ENCODE measurements around the gene ACR.

ACR gene

DNA sequence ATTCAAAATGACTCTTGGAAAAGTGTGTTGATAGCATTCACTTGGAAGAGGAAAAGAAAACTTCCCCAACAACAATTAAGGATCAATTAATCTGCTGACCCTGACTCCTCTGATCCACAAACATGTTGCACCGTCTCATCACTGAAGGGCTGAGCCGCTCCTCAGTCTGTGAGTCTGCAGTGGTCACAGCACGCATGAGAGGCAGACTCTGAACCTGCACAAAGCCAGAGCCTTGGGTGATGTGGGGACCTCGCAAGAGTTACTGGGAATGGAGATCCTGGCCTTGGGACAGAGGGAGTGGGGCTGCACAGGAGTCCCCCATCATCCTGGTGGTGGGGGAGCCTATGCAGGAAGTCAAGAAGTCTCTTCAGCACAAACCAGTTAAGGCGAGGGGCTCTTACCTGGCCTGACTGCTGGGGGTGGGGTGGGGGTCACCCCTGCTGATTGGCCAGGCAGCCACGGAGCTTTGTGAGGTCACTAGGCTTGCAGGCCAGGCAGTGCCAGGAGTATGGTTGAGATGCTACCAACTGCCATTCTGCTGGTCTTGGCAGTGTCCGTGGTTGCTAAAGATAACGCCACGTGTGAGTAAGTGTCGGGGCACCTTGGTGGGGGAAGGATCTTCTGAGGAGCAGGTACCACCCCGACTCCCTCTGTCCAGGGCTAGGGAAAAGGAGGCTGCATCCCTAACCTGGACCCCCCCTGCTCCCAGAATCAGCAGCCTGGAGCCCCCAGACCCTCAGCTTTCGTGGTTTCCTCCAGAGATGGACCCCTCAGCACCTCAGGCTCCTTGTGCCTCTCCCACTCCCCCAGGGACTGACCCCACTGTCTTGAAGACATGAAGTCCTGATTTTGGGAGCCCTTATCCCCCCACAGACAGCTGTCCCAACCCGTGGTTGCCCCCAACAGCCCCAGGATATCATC, at the start of gene ACR:
Gene ACR (plus strand): TSS at position 477 of the 921 bp plus-strand sequence. CDS start 32 bp downstream, at position 509.
- Mint-ChIP-seq H3K4me1 (peaks cover under 1% of the 10 kb centered on the region), H3K27me3 (peaks cover 74% of the 10 kb centered on the region), H3K4me3 (no peak within 1 kb of the TSS), H3K9me3 (no peaks in the 10 kb centered on the region), H3K36me3 (no peaks in the 10 kb centered on the region), H3K27ac (no peak within 1 kb of the TSS)
- ATAC-seq = no peak

DNA sequence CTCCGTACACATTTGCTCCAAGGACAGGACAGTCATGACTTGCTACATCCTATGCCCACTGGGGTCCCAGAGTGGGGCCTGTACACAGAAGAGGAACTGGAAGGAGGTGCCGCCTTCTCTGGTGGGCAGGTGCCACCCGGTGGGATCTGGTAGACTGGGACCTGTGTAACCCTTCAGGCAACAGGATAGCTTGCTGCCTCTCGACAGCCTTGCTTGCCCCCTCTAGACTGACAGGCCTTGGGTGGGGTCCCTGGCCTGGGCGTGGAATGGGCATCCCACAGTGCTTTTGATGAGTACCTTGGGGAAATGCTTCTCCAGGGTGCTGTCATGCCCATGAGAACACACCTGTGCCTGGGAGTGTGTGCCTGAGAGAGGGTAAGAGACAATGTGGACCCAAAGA, 49.6 kb upstream of the ACR start:
- H3K27ac Mint-ChIP-seq = no peak overlapping the region

DNA sequence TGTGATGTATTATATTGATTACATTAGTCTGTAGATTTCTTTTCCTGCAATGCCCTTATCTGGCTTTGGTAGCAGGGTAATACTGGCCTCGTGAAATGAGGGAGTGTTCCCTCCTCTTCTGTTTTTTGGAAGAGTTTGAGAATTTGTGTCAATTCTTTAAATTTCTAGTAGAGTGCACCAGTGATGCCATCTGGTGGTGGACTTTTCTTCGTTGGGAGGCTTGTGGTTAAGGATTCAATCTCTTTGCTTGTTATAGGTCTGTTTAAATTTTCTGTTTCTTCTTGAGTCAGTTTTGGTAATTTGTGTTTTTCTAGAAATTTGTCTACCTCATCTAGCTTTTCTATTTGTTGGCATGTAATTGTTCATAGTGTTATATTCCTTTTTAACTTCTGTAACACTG, 46.5 kb upstream of the ACR start:
- Mint-ChIP-seq H3K36me3 (no peaks in the 10 kb centered on the region), H3K27ac (no peak overlapping the region), H3K4me3 (no peak overlapping the region), H3K4me1 (peaks cover 12% of the 10 kb centered on the region), H3K27me3 (peaks cover 55% of the 10 kb centered on the region), H3K9me3 (peaks cover 4% of the 10 kb centered on the region)
- ATAC-seq = no peak

More for the DNA sequence above, 49.6 kb upstream of the ACR start:
- H3K27me3 Mint-ChIP-seq = peaks cover 45% of the 10 kb centered on the region
- no peak overlapping the region for H3K4me3 Mint-ChIP-seq
- no peak for ATAC-seq
- H3K36me3 Mint-ChIP-seq = no peaks in the 10 kb centered on the region
- peaks cover 4% of the 10 kb centered on the region for H3K9me3 Mint-ChIP-seq
- H3K4me1 Mint-ChIP-seq = peaks cover 12% of the 10 kb centered on the region

DNA sequence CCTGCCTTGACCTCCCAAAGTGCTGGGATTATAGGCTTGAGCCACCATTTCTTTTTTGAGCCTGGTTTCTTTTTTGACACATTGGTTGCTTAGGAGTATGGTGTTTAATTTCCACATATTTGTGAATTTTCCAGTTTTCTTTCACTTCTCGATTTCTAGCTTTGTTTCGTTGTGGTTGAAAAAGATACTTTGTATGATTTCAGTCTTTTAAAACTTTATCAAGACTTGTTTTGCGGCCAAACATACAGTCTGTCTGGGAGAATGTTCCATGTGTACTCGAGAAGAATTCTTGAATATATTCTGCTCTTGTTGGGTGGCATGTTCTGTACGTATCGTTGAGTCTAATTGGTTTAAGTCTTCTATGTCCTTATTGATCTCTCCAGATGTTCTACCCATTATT, 44.5 kb upstream of the ACR start:
- Mint-ChIP-seq H3K9me3 (peaks cover 4% of the 10 kb centered on the region), H3K36me3 (no peaks in the 10 kb centered on the region), H3K4me1 (no peaks in the 10 kb centered on the region), H3K4me3 (no peak overlapping the region), H3K27ac (no peak overlapping the region), H3K27me3 (peaks cover 41% of the 10 kb centered on the region)
- no peak for ATAC-seq

DNA sequence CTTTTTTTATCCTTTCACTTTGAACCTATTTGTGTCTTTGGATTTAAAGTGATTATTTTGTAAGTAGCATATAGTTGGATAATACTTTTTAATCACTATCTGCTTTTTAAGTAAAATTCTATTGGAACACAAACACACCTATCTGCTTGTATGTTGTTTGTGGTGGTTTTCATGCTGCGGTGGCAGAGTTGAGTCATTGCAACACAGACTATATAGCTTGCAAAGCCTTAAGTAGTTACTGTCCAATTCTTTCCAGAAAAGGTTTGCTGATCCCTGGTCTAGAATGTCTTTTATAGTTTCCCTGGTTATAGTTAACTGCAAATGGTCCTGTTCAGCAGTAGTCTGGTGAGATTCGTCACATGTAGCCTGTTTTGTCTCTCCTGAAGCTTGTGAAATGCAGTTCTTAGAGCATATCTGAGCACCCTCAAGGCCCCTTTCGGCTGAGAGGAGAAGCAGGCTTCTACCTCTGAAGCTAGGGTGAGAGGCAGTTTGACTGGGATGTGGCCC, 43.9 kb upstream of the ACR start:
- no peak overlapping the region for H3K4me3 Mint-ChIP-seq
- H3K9me3 Mint-ChIP-seq = peaks cover 4% of the 10 kb centered on the region
- no peak for ATAC-seq
- H3K36me3 Mint-ChIP-seq = no peaks in the 10 kb centered on the region
- H3K27ac Mint-ChIP-seq = no peak overlapping the region
- no peaks in the 10 kb centered on the region for H3K4me1 Mint-ChIP-seq
- H3K27me3 Mint-ChIP-seq = peaks cover 45% of the 10 kb centered on the region

DNA sequence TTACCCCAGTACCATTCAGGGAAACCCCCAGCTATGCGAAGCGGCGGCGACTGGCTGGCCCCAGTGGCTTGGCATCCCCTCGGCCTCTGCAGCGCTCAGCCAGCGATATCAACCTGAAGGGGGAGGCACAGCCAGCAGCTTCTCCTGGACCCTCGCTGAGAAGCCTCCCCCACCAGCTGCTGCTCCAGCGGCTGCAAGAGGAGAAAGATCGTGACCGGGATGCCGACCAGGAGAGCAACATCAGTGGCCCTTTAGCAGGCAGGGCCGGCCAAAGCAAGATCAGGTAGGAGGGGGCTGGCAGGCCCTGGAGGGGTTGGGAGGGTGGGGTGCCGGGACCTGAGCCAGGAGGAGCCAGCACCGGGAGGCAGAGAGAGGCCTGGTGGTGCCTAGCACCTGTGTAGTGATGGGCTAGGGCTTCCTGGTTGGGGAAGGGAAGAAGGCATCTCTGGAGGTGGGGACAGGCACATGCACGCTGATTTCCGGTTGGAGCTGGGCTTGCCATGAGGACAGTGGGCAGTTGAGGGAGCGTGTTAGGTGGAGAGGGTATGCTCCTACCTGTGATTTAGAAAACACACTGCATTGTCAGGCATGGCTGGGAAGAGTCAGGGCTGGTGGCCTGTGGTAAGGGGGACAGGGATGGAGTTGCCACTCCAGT, 43.1 kb upstream of the ACR start:
- H3K4me3 Mint-ChIP-seq = no peak overlapping the region
- no peak overlapping the region for H3K27ac Mint-ChIP-seq
- peaks cover 4% of the 10 kb centered on the region for H3K9me3 Mint-ChIP-seq
- no peaks in the 10 kb centered on the region for H3K4me1 Mint-ChIP-seq
- no peaks in the 10 kb centered on the region for H3K36me3 Mint-ChIP-seq
- peaks cover 53% of the 10 kb centered on the region for H3K27me3 Mint-ChIP-seq
- no peak for ATAC-seq

DNA sequence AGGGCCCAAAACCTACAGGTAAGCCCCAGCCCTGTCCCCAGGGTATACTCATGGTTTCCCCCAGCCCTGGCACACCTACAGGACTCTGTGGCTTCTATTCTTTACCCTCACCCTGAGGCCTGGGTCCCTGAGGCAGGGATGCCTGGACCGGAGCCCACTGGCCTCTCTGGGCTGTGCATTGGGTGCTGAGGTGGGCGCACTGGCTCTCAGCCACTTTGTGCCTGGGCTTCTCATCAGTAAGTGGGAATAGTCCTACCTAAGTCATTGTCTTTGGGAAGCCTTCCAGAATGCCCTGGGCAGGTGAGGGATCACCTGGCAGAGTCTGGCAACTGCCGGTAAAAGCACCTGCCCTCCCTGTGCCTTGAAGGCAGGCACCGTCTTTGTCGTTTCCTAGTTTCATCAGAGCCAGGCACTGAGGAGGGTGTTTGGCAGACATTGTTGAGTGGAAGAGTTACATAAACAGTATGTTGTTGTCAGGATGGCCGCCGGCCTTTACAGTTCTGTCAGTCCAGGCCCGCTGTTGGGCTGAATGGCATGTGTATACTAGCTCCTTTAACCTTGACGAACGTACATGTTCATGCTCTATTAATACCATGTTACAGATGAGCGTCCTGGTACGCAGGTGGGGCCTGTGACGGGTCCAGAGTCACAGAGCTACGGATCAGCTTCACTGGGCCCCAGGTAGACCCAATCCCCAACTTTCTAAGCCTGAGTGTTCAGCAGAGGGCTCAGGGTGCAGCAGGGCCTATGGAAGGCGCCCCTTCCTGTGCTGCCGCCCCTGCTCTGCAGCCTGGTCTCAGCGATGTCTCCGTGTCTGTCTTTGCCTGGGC, 42.4 kb upstream of the ACR start:
- no peaks in the 10 kb centered on the region for H3K36me3 Mint-ChIP-seq
- no peak overlapping the region for H3K4me3 Mint-ChIP-seq
- H3K9me3 Mint-ChIP-seq = peaks cover 4% of the 10 kb centered on the region
- no peaks in the 10 kb centered on the region for H3K4me1 Mint-ChIP-seq
- H3K27ac Mint-ChIP-seq = no peak overlapping the region
- H3K27me3 Mint-ChIP-seq = peaks cover 60% of the 10 kb centered on the region
- ATAC-seq = no peak

DNA sequence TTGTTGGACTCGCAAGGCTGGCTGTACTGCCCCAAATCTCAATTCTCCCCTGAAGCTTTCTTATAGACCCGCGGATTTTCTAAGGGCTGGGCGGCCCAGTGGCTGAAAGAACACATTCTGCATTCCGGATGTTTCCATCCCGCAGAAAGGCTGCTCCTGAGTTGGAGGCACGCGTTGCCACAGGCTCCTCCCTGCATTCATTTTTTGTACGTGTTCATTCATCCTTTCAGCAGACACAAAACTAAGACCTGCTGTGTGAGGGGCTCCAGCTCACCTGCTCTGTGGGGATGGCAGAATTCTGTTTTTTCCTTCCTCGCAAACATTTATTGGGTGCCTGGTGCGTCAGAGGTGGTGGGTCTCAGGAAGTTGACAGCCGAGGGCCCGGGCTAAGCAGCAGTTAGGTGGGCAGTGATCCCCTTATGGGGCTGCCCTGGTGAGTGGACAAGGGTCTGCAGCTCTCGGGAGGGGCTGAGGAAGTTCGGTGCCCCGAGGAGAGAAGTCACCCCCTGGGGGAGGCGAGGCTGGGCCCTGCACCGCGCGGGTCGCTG, 41.7 kb upstream of the ACR start:
- Mint-ChIP-seq H3K4me1 (no peaks in the 10 kb centered on the region), H3K4me3 (no peak overlapping the region)

DNA sequence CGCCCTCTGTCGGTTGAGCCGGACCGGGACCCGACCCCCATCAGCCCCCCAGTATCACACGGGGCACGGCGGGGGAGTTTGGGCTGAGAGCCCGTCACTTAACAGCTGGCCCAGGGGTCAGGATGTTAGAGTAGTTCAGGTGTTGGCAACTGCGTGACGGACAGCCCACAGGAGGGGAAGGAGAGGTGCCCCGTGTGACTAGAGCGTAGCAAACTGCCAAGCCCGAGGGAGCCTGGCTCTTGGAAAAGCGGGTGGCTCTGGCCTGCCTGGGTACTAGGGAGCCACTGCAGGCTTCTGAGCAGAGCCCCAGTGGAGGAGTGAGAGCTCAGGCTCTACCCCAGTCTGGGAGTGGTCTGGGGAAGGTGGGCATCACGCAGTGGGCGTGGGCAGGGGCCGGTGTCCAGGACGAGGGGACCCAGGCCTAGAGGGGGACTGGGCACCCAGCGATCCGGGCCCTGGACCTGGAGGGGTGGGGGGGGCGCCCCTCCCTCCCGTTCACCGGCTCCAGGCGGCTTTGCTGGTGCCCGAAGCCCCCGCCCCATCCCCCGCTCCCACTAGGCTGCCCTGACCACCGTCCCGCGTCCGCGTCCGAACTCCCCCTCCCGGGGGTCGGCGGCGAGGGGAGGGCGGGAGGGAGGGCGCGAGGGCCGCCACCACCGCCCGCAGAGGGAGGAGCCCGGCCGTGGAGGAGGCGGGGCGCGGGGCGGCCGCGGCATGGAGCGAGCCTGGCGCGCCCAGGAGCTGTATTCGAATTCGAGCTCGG, 41.0 kb upstream of the ACR start:
- H3K9me3 Mint-ChIP-seq = peaks cover 2% of the 10 kb centered on the region
- no peaks in the 10 kb centered on the region for H3K36me3 Mint-ChIP-seq
- H3K27me3 Mint-ChIP-seq = peaks cover 67% of the 10 kb centered on the region
- H3K4me3 Mint-ChIP-seq = no peak overlapping the region
- no peaks in the 10 kb centered on the region for H3K4me1 Mint-ChIP-seq
- peak; percentile 56 for ATAC-seq
- no peak overlapping the region for H3K27ac Mint-ChIP-seq

More for the DNA sequence above, 41.7 kb upstream of the ACR start:
- peaks cover 65% of the 10 kb centered on the region for H3K27me3 Mint-ChIP-seq
- H3K36me3 Mint-ChIP-seq = no peaks in the 10 kb centered on the region
- peaks cover 4% of the 10 kb centered on the region for H3K9me3 Mint-ChIP-seq
- no peak for ATAC-seq
- no peak overlapping the region for H3K27ac Mint-ChIP-seq

DNA sequence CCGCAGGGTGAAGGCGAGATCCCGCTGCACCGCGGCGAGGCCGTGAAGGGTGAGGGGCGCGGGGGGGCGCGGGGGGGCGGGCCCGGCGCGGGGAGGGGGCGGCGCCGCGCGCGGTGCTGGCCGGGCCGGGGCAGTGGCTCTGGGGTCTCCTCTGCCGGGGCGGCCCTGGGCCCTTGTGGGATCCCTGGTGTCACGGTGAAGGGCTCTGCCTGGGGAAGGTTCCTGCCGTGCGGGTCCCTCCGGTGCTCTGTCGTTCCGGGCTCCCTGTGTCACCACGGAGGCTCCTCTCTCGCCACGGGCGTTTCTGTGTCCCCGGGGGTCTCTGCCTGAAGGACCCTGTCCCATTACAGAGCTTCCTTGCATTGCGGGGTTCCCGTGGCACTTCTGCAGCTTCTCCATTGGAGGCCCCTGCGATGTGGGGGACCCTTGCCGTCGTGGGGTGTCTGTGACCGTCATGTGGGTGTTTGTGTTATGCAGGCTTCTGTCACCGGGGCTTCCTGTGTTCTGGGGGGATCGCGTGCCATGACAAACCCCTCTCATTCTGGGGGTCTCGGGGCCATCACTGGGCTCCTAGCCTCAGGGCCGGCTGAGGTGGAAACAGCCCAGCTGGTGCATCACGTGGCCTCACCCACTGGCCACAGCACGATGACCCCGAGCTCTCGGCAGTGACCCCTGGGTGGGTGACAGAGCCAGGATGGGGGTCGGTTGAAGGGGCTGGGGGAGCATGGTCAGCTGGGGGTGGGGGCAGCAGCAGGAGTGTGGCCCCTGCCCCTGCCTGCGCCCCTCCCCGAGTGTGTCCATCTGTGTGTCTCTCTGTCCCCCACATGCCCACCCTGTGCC, 40.1 kb upstream of the ACR start:
- H3K36me3 Mint-ChIP-seq = no peaks in the 10 kb centered on the region
- H3K4me3 Mint-ChIP-seq = no peak overlapping the region
- peak; percentile 29 for ATAC-seq
- peaks cover 67% of the 10 kb centered on the region for H3K27me3 Mint-ChIP-seq
- no peaks in the 10 kb centered on the region for H3K4me1 Mint-ChIP-seq
- H3K27ac Mint-ChIP-seq = no peak overlapping the region
- H3K9me3 Mint-ChIP-seq = no peaks in the 10 kb centered on the region

DNA sequence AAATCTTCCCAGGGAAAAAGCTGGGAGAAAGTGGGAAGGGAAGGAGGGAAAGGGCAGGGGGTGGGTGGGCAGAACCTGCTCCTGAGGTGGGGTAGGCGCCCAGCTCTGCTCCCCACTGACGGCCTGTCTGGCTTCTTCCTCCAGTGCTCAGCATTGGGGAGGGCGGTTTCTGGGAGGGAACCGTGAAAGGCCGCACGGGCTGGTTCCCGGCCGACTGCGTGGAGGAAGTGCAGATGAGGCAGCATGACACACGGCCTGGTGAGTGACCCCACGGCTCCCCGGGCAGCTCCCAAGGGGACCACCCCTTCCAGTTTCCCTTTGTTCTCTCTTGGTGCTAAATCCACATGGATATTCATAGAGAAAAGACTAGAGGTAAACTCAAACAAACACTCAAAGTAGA, 39.5 kb upstream of the ACR start:
- no peak overlapping the region for H3K27ac Mint-ChIP-seq
- no peaks in the 10 kb centered on the region for H3K4me1 Mint-ChIP-seq
- no peak overlapping the region for H3K4me3 Mint-ChIP-seq

DNA sequence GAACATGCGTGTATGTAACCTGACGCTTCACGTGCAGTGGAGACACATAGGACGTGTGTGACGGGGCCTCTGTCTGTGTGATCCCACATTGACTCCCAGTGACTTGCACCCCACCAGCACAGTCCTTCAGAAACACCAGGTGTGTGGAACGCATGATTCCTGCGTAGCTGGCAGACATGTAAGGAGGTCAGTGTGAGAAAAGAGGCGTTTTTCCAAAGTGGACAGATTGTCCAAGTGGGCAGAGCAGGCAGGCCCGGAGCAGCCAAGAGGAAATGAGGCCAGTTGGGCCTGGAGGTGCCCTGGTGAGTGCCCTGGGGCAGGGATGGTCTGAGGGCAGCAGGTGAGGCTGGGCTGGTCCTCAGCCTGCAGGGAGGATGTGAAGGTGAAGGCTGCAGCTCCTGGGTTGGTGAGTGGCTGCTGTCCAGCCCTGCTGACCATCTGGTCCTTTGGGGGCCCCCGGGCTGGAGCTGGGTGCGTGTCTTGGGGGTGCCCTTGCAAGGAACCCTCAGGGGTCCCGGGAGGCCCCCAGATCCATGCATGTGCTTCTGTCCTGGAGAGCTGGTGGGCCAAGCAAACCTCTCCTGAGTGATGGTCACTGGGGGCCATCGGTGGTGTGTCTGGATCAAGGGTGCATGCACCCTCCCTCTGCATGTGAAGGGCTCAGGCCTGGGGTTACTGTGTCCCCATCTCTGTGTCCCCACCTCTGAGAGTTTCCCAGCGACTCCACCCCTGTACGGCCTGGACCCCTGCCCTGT, 38.8 kb upstream of the ACR start:
- Mint-ChIP-seq H3K27me3 (peaks cover 57% of the 10 kb centered on the region), H3K9me3 (no peaks in the 10 kb centered on the region), H3K27ac (no peak overlapping the region), H3K4me3 (no peak overlapping the region), H3K4me1 (no peaks in the 10 kb centered on the region), H3K36me3 (no peaks in the 10 kb centered on the region)
- ATAC-seq = no peak

More for the DNA sequence above, 39.5 kb upstream of the ACR start:
- ATAC-seq = no peak
- H3K9me3 Mint-ChIP-seq = no peaks in the 10 kb centered on the region
- peaks cover 63% of the 10 kb centered on the region for H3K27me3 Mint-ChIP-seq
- no peaks in the 10 kb centered on the region for H3K36me3 Mint-ChIP-seq

DNA sequence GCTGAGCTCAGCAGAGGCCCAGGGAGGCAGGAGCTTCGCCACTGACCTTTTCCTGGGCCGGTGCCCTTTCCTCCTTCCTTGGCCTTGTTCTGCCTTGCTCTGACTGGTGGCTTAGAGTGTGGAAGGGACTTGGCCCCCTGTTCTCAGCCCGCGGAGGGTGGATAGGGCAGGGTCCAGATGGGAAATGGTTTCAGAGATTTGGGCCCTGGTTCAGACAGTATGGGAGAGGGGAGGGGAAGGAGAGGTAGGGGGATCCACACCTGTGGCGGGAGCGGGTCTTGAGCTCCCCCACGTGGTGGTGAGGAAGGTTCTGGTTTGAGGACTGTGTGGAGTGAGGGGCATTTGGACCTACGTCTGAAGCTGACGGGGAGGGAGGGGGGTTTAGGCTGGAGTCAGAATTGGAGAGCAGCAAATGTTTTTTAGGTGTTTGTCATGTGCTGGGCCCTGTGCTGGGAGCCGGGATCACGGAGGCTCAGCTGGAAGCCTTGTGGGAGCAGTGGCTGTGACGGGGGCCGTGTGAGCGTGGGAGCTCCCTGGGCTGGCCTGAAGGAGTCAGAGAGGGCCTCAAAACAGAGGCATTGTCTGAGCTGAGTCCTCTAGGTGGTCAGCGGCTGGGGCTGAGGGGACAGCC, 38.1 kb upstream of the ACR start:
- H3K27me3 Mint-ChIP-seq = peaks cover 50% of the 10 kb centered on the region
- H3K27ac Mint-ChIP-seq = no peak overlapping the region
- no peaks in the 10 kb centered on the region for H3K9me3 Mint-ChIP-seq
- no peaks in the 10 kb centered on the region for H3K4me1 Mint-ChIP-seq
- H3K4me3 Mint-ChIP-seq = no peak overlapping the region
- no peaks in the 10 kb centered on the region for H3K36me3 Mint-ChIP-seq
- no peak for ATAC-seq

Measured in stimulated activated memory B cell treated with anti-CD40 and anti-IgM and Interleukin-4, amounts not matched to agents 10 μg/mL and 1 μg/mL and 100 μg/mL, for 72 hours (primary cell).